GM06990 (cell line): ENCODE measurements around the gene ALPL.

Experiments used
- DNase-seq: peaks from one replicate; pipeline ENCODE4 v3.0.0-alpha.2; 2011; ENCODE audit not compliant: insufficient read length; ENCODE audit errors: extremely low read depth
- H3K27me3 ChIP-seq: replicated peaks from 2 replicates; pipeline ENCODE4 v1.6.0; 2011; ENCODE audit warnings: low read length; ENCODE audit not compliant: control insufficient read depth, insufficient read depth
- H3K36me3 ChIP-seq: 2 replicates; pipeline ENCODE4 v1.5.1; 2011; ENCODE audit warnings: low read length; ENCODE audit not compliant: control insufficient read depth, insufficient read depth
- H3K4me3 ChIP-seq: replicated peaks from 2 replicates; pipeline ENCODE4 v1.5.1; 2011; ENCODE audit warnings: low read depth, mild to moderate bottlenecking, control low read depth, low read length
- TF ChIP-seq, protein P1 (sequence below): IDR thresholded peaks from 2 replicates; pipeline ENCODE4 v1.5.1; 2011; ENCODE audit warnings: low read length, control low read depth, mild to moderate bottlenecking, inconsistent platforms; ENCODE audit not compliant: insufficient read depth, poor library complexity, severe bottlenecking

ALPL gene

DNA sequence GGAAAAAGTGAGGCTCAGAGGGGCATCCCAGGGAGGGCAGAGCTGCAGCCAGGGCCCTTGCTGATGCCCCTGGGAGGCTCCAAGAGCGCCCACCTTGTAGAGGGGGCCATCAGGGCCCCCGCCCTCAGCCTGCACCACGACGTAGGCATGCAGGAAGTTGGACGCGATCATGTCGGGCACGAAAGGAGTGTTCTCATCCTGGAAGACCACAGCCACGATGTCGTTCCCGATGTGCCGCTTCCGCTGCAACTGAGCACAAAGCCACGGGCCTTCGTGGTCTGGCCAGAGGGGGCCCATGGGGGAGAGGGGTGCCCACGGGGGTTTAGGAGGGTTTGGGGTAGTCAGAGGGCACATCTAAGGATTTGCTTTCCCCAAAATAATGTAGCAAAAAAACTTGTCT is 100.8 kb downstream of the ALPL start:
- TF ChIP-seq, protein P1, sequence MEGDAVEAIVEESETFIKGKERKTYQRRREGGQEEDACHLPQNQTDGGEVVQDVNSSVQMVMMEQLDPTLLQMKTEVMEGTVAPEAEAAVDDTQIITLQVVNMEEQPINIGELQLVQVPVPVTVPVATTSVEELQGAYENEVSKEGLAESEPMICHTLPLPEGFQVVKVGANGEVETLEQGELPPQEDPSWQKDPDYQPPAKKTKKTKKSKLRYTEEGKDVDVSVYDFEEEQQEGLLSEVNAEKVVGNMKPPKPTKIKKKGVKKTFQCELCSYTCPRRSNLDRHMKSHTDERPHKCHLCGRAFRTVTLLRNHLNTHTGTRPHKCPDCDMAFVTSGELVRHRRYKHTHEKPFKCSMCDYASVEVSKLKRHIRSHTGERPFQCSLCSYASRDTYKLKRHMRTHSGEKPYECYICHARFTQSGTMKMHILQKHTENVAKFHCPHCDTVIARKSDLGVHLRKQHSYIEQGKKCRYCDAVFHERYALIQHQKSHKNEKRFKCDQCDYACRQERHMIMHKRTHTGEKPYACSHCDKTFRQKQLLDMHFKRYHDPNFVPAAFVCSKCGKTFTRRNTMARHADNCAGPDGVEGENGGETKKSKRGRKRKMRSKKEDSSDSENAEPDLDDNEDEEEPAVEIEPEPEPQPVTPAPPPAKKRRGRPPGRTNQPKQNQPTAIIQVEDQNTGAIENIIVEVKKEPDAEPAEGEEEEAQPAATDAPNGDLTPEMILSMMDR, result no peak
- H3K4me3 ChIP-seq, result no peak overlapping the region
- no peaks in the 10 kb centered on the region; the same call in none of the 2 replicates for H3K27me3 ChIP-seq
- no peak for DNase-seq
- no peaks in the 10 kb centered on the region for H3K36me3 ChIP-seq

DNA sequence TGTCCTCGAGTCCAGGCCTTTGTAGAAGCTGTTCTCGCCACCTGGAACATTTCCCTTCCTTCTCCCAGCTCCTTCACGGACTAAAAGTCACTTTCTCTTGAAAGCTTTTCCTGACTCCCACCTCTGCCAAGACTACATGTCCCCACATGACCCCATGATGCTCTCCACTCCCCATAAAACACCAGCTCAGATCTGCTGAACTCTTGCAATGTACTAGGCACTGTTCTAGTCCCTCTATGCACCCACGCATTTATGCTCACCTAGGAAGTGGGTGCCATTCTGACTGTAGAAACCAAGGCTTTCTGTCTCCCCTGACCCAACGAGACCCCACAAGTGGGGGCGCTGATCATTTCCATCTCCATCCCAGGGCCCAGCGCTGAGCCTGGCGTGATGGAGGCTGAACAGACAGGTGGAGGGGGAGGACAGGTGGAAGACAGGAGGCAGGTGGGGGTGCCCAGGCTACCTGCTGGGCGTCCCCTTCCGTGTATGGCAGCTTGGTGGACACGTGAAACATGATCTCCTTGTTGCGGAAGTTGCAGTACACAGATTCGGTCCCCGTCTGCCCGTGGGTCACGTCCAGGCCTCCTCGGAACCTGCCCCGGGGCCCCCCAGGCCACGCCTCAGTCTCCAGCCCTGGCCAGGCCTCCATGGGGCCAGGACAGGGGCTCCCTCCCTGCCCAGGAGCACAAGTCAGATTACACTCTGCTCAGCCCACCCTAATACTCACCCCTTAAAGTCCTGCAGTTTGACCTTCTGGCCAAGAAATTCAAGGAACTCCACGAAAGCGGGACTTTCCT is 102.0 kb downstream of the ALPL start:
- H3K27me3 ChIP-seq, result no peaks in the 10 kb centered on the region; the same call in none of the 2 replicates
- H3K4me3 ChIP-seq, result no peak overlapping the region
- DNase-seq, result no peak
- TF ChIP-seq, protein P1, result no peak
- no peaks in the 10 kb centered on the region for H3K36me3 ChIP-seq

DNA sequence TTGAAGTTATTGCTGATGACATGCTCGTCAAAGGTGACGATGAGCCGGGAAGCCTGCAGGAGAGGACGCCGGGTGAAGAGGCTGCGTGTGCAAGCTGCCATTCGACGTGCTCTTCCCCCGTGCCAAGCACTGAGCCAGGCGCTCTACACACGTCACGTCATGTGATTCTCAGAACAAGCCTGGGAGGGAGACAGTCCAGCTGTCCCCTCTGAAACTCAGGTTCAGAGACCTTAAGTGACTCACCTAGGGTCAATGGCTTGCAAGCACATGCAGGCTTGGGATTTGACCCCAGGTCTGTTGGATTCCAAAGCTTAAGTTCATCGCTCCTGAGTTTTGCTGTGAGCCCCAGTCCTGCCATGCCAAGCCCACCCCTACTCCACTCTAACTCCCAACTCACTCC is 102.8 kb downstream of the ALPL start:
- Histone ChIP-seq H3K36me3 (no peaks in the 10 kb centered on the region), H3K4me3 (no peak overlapping the region), H3K27me3 (no peaks in the 10 kb centered on the region; the same call in none of the 2 replicates)
- TF ChIP-seq, protein P1, result no peak
- no peak for DNase-seq

DNA sequence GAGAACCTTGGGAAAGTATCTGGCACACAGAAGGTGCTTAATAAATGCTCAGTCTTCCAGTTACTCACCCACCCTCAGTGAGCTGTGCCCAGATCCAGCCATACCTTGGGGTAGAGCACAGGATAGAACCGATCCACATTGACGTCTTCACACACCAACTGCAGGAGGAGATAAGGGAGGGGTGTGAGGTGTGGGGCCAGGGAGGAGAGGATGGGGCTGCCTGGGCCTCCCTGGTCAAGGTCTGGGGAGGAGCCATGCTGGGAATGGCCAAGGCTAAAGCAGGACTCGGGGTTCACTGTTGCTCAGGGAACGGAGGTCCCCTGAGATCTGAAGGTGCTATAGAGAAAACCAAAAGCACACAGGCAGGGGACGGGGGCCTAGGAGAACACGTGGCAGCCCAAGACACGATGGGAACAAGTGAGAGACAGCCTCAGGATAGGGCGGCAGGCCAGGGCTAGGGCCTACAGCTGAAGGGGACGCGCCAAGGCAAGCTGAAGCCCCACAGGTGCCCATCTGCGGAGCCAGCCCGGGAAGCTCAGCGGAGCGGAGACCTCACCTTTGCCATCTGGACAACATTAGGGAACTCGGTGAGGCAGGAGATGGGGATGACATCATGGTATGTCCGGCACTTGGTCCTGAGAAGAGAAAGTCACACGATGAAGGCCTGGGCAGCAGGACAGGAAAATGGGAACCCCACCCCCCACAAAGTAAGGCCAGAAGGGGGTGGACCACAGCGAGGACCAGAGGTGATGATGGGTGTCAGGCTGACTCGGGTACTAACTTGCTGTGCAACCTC is 104.0 kb downstream of the ALPL start:
- Histone ChIP-seq H3K27me3 (no peaks in the 10 kb centered on the region; the same call in none of the 2 replicates), H3K36me3 (no peaks in the 10 kb centered on the region)

DNA sequence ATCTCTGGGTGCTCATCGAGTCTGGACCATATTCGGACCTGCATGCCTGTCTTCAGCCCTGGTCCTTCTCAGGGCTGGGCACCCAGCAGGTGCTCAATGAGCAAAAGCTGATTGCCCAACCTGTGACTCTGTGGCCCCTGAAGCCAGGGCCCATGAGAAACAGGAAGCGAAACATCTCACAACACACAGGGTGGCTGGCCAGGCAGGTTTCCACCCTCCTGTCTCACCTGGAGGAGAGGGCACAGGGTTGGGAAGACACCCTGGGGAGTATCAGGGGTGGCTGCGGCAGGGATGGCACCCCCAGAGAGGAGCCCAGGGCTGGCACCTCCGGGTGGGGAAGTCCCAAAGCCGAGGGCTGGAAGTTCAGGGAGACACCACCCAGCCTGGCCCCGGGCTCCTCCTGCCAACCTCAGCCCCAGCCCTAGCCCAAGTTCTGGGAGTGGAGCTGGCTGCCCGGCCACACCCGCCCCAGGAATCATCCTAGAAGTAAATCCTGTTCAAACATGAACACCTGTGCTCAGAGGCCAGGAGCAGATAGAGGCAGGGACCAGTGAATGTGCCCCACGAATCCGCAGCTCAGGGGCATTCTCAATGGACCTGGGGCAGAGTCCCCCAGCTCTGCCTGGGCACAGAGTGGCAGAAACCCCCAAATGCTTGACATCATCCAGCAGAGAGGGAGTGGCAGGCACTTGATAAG is 105.3 kb downstream of the ALPL start:
- TF ChIP-seq, protein P1, result no peak
- no peak for DNase-seq
- H3K36me3 ChIP-seq, result no peaks in the 10 kb centered on the region
- no peak overlapping the region for H3K4me3 ChIP-seq
- no peaks in the 10 kb centered on the region; the same call in none of the 2 replicates for H3K27me3 ChIP-seq

More for the DNA sequence above, 104.0 kb downstream of the ALPL start:
- DNase-seq, result no peak
- TF ChIP-seq, protein P1, result no peak
- H3K4me3 ChIP-seq, result no peak overlapping the region
